T-helper 2 cell (primary cell): ENCODE measurements around the gene USP11.

Experiments used
- DNase-seq, 5 experiments: peaks; one replicate each; pipeline versions ENCODE4 v3.0.0 to v3.0.0-alpha.2; 2012 to 2022

Gene USP11

GRCh38 chrX:47226071-47226470, 6.7 kb upstream of the USP11 start:
- no peak for DNase-seq

GRCh38 chrX:47226531-47227333, 6.1 kb upstream of the USP11 start:
- DNase-seq = no peak

DNA sequence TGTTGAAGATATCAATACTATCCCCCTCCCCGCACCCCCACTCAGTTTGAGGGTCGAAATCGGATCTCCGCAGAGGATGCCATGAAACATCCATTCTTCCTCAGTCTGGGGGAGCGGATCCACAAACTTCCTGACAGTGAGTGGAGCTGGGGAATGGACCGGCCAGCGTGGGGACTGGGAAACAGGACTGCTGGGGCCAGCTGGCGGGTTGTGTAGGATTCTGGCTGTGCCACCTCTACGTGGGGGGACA, 5.5 kb upstream of the USP11 start:
- DNase-seq = no peak

- no peak for DNase-seq
Measured at GRCh38 chrX:47228550-47229270, 4.1 kb upstream of the USP11 start.

DNA sequence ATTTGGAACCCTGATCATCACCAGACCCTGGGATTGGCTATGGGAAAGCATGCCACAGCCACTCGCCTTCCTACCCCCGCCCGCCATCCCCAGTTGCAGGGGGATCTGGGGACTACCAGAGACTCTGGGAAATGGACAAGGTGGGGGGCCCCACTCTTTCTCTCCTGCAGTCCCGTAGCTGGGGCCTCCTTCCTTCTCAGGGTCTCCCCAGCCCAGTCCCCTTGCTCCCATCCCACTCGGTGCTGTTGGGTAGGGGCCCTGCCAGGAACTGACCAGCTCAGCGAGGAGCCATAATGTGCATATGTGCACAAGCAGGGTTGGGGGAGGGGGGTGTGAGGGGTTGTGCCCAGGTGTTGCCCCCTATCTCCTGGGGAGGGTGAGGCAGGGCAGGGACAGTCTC, 3.4 kb upstream of the USP11 start:
- no peak for DNase-seq

GRCh38 chrX:47230136-47230868, 2.5 kb upstream of the USP11 start:
- no peak for DNase-seq

DNA sequence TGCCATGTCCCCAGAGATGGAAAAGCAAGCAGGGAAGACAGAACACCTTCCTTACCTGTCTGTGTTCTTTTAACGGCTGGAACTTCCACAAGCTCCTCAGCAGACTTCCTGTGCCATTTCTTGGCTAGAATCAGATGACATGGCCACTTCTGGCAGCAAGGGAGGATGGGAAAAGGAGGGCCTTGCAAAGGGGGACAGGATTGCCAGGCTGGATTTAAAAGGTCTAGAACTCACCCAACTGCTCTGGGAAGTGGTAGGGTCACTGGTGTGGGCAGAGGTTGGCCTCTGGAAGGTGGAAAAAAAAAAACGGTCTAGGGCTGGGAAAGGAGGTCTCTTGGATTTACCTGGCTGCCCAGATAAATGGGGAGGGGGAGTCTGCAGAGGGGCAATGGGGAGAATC, 1.6 kb upstream of the USP11 start:
- DNase-seq = no peak

GRCh38 chrX:47232197-47232802, 509 bp upstream of the USP11 start:
- no peak for DNase-seq

DNA sequence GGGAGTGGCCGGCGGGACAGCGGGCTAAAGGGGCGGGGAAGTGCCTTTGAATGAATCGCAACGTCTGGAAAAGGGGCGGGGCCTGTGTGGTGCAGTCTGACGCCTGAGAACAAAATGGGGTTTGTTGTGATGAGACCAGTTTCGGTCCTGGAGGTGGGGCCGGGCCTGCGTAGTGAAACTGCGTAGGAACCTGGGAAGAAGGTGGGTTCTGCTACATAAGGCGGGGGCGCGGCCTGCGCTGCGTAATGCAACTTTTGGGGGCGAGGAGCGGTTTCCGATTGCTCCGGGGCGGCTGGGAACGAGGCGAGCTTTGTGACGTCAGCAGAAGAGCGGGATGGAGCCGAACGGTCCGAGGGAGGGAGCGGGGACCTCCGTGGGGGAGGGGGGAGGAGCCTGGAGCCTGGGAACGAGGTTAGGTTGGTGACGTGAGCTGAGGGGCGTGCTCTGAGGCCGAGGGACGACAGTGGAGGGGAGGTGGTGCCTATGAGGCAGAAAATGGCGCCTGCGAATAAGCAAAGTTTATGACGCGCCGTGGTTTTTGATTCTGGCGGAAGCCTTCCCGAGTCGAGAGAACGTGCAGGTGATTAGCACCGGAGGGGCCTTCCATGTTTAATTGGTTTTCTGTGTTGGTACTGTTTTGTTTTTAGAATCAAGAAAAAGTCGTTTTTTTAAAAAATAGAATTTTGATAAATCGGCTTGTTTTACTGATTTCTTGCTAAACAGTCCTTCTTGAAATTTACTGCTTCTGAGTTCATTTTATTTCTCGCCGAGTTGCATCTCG, 714 bp downstream of the USP11 start:
- peak; percentile 79 to 98 (median 92) for DNase-seq

GRCh38 chrX:47234583-47234982, 1.8 kb downstream of the USP11 start:
- no peak for DNase-seq

DNA sequence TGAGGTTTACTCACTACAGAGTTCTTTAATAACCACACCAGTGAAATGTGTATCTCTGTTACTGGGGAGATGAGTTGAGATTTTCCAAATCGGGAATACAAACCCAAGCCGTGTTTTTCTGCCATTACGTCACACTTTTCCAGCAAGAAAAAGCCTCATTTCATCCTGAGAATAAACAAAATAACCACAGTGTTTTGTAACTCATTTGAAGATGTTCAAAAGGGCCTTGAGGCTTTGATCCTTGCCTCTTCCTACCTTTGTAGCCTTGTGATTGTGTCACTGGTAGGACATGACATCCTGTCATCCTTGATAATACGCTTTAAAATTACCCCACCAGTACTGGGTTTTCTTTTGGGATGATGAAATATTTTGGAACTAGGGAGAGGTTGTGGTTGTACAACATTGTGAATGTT, 2.9 kb downstream of the USP11 start:
- no peak for DNase-seq

- DNase-seq = no peak
Measured at GRCh38 chrX:47239199-47239598, 6.4 kb downstream of the USP11 start.

DNA sequence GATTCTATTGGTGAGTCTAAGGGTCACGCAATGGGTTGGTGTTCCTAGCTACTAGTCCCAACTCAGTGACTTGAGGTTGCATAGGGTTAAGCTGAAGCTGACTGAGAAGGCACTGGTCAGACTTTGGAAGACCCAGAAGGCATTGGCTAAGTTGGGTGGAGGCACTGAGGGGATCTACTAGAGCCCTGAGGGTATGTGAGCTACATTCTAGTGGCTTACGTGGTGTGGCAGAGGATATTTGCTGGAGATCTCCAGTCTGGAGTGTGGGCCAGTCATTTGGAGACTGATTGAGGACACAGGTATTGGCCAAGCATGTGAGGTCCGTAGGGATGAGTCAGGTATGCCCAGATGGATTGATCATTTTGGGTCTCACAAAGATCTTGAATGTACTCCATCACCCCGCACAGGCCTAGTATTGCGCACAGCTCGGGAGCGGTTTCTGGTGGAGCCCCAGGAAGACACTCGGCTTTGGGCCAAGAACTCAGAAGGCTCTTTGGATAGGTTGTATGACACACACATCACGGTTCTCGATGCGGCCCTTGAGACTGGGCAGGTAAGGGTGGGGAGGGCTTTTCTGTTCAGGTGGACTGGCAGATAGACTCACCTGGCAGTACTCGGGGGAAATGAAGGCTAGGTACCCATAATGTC, 7.2 kb downstream of the USP11 start:
- DNase-seq = no peak

DNA sequence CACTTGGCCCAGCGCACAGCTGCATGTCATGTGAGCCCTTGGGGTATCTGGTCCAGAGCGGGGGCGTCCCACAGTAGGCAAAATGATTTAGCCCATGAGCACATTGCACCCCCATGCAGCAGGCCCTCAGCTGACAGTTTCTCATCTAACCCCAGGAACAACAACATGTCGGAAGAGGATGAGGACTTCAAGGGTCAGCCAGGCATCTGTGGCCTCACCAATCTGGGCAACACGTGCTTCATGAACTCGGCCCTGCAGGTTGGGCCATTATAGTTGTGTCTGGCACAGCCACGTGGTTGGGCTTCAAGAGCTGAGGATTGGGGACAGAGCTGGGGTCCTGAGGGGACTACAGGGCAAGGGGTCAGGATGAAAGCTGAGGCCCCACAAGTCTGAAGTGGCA, 7.8 kb downstream of the USP11 start:
- no peak for DNase-seq

DNA sequence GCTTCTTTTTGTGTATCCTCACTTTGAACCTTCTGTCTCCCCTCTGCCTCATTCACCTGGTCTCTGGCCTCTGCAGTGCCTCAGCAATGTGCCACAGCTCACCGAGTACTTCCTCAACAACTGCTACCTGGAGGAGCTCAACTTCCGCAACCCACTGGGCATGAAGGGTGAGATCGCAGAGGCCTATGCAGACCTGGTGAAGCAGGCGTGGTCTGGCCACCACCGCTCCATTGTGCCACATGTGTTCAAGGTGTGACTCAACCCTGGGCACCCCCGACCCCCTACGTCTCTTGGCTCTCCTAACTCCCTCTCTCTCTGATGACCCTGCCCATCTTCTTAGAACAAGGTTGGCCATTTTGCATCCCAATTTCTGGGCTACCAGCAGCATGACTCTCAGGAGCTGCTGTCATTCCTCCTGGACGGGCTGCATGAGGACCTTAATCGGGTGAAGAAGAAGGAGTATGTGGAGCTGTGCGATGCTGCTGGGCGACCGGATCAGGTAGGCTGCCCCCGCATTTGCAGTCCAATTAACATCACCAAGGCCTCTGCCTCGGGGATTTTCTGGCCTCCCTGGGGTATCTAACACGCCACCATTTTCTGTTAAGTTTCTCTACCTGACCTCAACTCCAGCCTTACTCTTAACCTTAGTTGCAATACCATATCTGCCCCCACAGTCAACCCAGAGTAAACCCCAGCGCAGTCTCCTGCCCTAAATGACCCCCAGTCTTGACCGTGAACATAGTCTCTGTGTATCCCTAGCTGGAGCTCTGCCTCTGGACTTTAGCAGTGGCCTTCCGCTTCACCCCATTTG, 8.6 kb downstream of the USP11 start:
- no peak for DNase-seq

GRCh38 chrX:47242321-47242720, 9.5 kb downstream of the USP11 start:
- DNase-seq = no peak

DNA sequence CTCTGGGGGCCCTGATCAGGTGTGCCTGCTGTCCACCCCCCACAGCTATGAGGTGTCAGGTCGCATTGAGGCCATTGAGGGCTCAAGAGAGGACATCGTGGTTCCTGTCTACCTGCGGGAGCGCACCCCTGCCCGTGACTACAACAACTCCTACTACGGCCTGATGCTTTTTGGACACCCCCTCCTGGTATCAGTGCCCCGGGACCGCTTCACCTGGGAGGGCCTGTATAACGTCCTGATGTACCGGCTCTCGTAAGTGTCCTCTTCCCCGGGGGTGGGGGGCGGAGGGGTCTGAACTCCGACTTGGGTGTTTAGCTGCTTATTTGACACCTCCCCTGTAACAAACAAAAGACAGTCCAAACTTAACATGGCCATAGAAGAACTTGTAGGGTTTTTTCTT, 10.5 kb downstream of the USP11 start:
- DNase-seq = no peak

DNA sequence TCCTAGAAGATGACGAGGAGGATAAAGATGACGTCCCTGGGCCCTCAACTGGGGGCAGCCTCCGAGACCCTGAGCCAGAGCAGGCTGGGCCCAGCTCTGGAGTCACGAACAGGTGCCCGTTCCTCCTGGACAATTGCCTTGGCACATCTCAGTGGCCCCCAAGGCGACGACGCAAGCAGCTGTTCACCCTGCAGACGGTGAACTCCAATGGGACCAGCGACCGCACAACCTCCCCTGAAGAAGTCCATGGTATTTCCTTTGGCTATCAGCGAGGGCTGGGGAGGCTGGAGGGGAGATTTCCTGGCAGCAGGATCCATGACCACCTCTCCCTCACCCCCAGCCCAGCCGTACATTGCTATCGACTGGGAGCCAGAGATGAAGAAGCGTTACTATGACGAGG, 11.9 kb downstream of the USP11 start:
- DNase-seq = no peak

DNA sequence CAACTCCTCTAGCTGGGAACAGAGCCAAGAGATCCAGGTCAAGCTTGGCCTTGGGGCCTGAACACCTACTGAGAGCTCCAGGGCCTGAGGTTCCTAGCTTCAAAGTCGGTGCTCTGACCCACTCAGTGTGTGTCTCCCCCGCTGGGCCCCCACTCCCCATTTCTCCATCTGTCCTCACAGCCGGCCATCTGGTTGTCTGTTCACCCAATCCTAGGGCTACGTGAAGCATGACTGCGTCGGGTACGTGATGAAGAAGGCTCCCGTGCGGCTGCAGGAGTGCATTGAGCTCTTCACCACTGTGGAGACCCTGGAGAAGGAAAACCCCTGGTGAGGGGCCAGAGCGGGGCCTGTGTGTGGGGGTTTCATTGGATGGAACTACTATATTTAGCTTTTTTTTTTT, 12.3 kb downstream of the USP11 start:
- no peak for DNase-seq

- DNase-seq = no peak
Measured at GRCh38 chrX:47247206-47247998, 14.6 kb downstream of the USP11 start.

DNA sequence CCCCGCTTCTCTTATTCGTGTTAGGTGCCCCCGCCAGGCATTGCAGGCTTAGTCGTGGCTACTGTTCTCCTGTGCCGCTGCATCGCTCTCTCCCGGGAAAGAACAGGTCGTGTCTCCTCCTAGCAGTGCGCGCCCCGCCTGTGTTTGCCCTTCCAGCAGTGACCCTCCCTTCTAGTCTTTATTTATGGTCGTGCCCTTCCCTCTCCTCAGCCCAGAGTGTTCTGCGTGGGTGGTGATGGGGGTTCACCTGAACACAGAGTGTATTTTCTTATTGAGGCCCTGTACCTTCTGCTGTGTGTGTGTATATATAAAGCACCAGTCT, 15.2 kb downstream of the USP11 start:
- DNase-seq = no peak
